HG02852 (cell line): ENCODE measurements around the gene CLDN19.
"Not testable (repeated sequence)": the region's sequence is repeated elsewhere in the genome, so short reads cannot be mapped to it uniquely, and the experiment has no call there.

ENCODE experiments used
- ATAC-seq: cut with Tn5 transposase; IDR thresholded peaks from one replicate; pipeline ENCODE4 v1.9.1; 2021; ENCODE audit warnings: mild to moderate bottlenecking, moderate library complexity; ENCODE audit not compliant: unreplicated experiment

The CLDN19 gene

GRCh38 chr1:42761567-42761966, 21.5 kb upstream of the CLDN19 start:
- no peak for ATAC-seq

- ATAC-seq, result no peak
These were observed 19.1 kb upstream of the CLDN19 start for GRCh38 chr1:42759114-42759513.

GRCh38 chr1:42758641-42759040, 18.6 kb upstream of the CLDN19 start:
- ATAC-seq, result no peak

GRCh38 chr1:42757892-42758275, 17.8 kb upstream of the CLDN19 start:
- no peak for ATAC-seq

- ATAC-seq, result no peak
These were observed 17.2 kb upstream of the CLDN19 start for GRCh38 chr1:42756956-42757891.

GRCh38 chr1:42753070-42753469, 13.0 kb upstream of the CLDN19 start:
- ATAC-seq, result no peak

GRCh38 chr1:42752284-42752683, 12.2 kb upstream of the CLDN19 start:
- no peak for ATAC-seq

- not testable (repeated sequence) for ATAC-seq
These were observed 11.6 kb upstream of the CLDN19 start for GRCh38 chr1:42751511-42752070.

GRCh38 chr1:42750041-42750440, 10.0 kb upstream of the CLDN19 start:
- no peak for ATAC-seq

- no peak for ATAC-seq
These were observed 8.7 kb upstream of the CLDN19 start for GRCh38 chr1:42748461-42749410.

- ATAC-seq, result no peak
These were observed 8.0 kb upstream of the CLDN19 start for GRCh38 chr1:42748021-42748420.

- no peak for ATAC-seq
These were observed 7.1 kb upstream of the CLDN19 start for GRCh38 chr1:42747125-42747524.

GRCh38 chr1:42746436-42747105, 6.5 kb upstream of the CLDN19 start:
- no peak for ATAC-seq

GRCh38 chr1:42745851-42746250, 5.8 kb upstream of the CLDN19 start:
- no peak for ATAC-seq

GRCh38 chr1:42744148-42744413, 4.0 kb upstream of the CLDN19 start:
- ATAC-seq, result no peak

GRCh38 chr1:42743317-42744147, 3.5 kb upstream of the CLDN19 start:
- no peak for ATAC-seq

GRCh38 chr1:42742617-42743316, 2.7 kb upstream of the CLDN19 start:
- ATAC-seq, result no peak

GRCh38 chr1:42742141-42742540, 2.1 kb upstream of the CLDN19 start:
- ATAC-seq, result no peak

GRCh38 chr1:42741706-42742105, 1.7 kb upstream of the CLDN19 start:
- ATAC-seq, result no peak
